GM19023 (cell line): ENCODE measurements around the gene CAMSAP1.

Source experiments
- ATAC-seq: cut with Tn5 transposase; IDR thresholded peaks from one replicate; pipeline ENCODE4 v1.9.1; 2021; ENCODE audit warnings: mild to moderate bottlenecking, moderate library complexity; ENCODE audit not compliant: unreplicated experiment

The CAMSAP1 gene

DNA sequence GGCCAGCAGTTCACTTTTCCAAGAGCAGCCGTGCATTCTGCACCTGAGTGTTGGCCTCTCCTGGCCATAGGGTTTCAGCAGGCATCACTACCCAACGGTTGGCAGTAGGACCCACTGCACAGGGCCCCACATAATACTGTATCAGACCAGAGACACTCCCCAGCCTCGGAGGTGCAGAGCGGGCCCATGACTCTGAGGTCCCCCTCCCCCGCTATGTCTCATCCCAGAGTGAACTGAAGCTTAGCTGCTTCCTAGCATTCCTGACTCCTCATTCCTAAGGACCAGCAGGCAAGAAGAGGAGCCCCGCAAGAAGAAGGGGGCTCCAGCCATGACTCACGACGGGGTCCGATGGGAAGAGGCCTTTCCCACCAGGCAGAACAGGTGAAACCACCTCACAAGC is 67.2 kb downstream of the CAMSAP1 start:
- ATAC-seq, result no peak

GRCh38 chr9:135839516-135839915 is 67.8 kb downstream of the CAMSAP1 start:
- ATAC-seq, result no peak

GRCh38 chr9:135835131-135835530 is 72.2 kb downstream of the CAMSAP1 start:
- no peak for ATAC-seq

DNA sequence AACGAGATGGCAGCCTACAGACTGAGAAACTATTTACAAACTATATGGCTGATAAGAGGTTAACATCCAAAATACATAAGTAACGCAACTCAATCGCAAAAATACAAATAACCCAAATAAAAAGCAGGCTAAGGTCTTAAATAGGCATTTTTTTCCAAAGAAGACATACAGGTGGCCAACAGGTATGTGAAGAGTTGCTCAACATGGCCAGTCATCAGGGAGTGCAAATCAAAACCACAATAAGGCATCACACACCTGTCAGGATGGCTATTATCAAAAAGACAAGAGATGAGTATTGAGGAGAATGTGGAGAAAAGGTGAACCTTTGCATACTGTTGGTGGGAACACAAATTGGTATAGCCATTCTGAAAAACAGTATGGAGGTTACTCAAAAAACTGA is 73.5 kb downstream of the CAMSAP1 start:
- ATAC-seq, result no peak

GRCh38 chr9:135830496-135830895 is 76.8 kb downstream of the CAMSAP1 start:
- no peak for ATAC-seq

GRCh38 chr9:135828656-135829055 is 78.7 kb downstream of the CAMSAP1 start:
- ATAC-seq, result no peak

GRCh38 chr9:135827866-135828580 is 79.3 kb downstream of the CAMSAP1 start:
- ATAC-seq, result no peak

GRCh38 chr9:135827301-135827700 is 80.0 kb downstream of the CAMSAP1 start:
- no peak for ATAC-seq

- ATAC-seq, result no peak
Observed at GRCh38 chr9:135826188-135826545, 81.2 kb downstream of the CAMSAP1 start.

DNA sequence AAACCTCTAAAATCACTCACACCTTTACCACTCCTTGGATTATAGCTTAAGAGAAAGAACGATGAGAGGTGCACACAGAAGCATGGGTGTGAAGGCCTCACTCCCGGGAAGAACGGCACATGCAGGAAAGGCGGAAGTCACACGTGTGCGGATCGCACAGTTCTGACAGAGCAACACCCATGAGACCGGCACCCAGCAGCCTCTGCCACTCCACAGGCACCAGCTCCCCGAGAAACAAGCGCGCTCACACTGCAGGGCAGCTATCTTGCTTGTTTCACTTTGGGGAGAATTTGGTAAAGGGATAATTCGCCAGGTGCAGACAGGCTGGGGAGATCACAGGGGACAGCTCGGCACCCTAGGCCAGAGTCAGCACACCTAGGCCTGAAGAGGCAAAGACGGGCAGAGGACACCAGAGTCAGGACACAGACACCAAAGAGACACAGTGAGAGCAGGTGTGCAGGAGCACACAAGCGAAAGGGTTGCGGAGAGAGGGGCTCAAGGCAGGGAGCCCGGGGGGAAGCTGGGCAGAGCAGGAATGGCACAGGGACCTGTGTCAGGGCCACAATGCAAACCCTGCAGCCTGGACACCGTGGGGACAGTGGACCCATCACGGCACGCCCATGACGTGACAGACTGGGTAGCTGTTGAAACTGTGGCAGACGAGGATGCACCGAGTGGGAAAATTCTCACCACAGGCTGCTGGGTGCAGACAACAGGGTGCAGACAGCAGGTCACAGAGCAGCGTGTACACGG is 81.7 kb downstream of the CAMSAP1 start:
- no peak for ATAC-seq

DNA sequence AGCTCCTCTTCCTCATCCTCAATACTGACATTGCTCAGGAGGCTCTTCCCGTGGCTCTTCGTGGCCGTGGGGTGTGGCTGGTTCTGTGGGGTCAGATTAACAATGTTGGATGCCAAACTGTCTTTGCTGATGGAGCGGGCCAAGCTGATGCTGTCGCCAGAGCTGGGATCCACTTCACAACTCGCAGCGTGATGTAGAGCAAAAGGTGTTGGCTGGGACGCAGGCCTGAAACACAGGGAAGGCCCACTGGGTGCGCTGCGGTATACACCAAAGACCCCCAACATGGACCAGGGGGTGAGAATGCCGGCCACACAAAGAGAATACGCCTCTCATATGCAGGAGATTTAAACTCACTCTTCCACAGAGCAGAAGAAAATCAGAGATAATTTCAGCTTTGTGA is 84.3 kb downstream of the CAMSAP1 start:
- no peak for ATAC-seq

- no peak for ATAC-seq
Observed at GRCh38 chr9:135822374-135822755, 85.0 kb downstream of the CAMSAP1 start.

DNA sequence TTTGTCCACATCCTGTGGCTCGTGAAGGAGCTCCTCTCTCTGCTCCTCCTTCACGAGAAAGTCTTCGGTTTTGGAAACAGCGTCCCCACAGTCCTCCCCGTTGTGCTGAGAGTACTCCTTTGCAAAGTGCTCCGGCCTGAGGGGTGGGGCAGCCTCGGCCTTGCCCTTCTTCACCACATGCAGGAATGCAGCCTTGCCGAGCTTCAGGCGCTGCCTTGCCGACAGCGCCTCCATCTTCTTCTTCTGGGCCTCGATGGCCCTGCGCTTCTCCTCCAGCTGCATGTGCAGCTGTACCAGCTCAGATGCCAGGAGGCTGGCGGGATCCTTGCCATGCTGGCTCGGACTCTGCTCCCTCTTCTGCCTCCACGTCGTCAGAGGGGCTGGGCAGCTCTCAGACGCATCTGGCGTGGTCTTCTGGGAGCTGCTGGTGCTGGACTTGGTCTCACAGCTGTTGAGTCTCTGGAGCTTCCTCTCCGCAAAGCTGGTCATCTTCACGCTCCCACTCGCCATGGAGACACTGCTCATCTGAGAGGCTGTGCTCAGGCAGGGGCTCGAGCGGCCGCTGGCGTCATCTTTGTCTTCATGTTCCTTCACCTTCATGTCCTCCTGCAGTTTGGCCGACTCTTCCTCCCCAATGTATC is 85.5 kb downstream of the CAMSAP1 start:
- ATAC-seq, result no peak

DNA sequence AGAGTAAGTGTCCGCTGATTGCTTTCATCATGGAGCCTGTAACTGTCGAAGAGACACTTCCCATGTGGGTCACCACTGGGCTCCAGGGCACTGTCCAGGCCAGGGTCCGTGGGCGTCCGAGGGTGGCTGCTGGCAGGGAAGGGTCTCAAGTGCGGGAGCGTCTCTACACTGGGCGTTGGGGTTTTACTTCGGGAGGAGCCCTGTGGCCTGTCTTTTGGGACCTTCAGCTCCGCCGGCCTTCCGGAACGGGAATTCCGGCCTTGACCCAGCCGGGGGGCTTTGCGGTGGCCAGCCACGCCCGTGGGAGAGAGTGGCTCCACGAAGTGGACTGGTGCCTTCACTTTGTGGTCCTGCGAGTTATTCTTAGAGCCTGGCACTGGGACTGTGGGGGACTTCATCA is 86.2 kb downstream of the CAMSAP1 start:
- no peak for ATAC-seq

- no peak for ATAC-seq
Observed at GRCh38 chr9:135820661-135821060, 86.7 kb downstream of the CAMSAP1 start.

DNA sequence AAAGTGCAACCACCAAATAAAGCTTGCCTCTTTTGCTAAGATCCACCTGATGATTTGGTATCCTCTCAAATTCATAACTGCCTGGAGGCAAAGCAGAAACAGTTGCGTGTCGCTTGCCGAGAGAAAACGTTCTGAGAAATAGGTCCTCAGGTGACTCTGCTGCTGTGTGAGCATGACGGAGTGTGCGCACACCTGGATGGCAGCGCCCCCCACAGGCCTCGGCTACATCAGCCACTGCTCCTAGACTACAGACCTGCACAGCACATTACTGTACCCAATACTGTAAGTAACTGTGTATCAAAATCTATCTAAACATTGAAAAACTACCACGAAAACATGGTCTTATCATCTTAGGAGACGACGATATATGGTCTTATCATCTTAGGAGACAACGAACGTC is 87.4 kb downstream of the CAMSAP1 start:
- ATAC-seq, result no peak

- ATAC-seq, result no peak
Observed at GRCh38 chr9:135818718-135819475, 88.4 kb downstream of the CAMSAP1 start.

GRCh38 chr9:135817951-135818717 is 89.2 kb downstream of the CAMSAP1 start:
- ATAC-seq, result no peak

DNA sequence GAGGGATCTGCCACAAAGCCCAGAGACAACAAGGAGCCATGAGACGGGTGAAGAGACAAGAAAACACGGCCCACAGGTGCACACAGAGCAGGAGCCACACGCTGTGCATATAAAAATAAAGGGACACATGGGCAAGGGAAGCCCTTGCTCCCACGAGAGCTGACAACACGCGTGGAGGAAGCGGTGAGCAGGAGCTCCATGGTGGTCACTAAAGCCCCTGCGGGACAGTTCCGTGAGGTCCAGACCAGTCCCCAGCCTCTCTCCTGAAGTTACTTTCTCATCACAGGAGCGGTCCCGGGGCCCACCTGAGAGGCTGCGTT is 90.7 kb downstream of the CAMSAP1 start:
- ATAC-seq, result no peak

- ATAC-seq, result no peak
Observed at GRCh38 chr9:135815830-135816650, 91.3 kb downstream of the CAMSAP1 start.
